Measurements from ENCODE around the gene GALNTL6.
"Not testable (repeated sequence)": the region's sequence is repeated elsewhere in the genome, so short reads cannot be mapped to it uniquely, and the experiment has no call there.

Gene GALNTL6

GRCh38 chr4:172727631-172728030, 914.4 kb downstream of the GALNTL6 start:
- DNase-seq = no peak

- not testable (repeated sequence) for DNase-seq
Measured at GRCh38 chr4:172733645-172734044, 920.4 kb downstream of the GALNTL6 start.

GRCh38 chr4:172734555-172734954, 921.4 kb downstream of the GALNTL6 start:
- DNase-seq = no peak

GRCh38 chr4:172736046-172736445, 922.8 kb downstream of the GALNTL6 start:
- DNase-seq = no peak

GRCh38 chr4:172740434-172740833, 927.2 kb downstream of the GALNTL6 start:
- DNase-seq = no peak

GRCh38 chr4:172750910-172751309, 937.7 kb downstream of the GALNTL6 start:
- no peak for DNase-seq

- no peak for DNase-seq
Measured at GRCh38 chr4:172751550-172751949, 938.3 kb downstream of the GALNTL6 start.

- no peak for DNase-seq
Measured at GRCh38 chr4:172758586-172759340, 945.6 kb downstream of the GALNTL6 start.

GRCh38 chr4:172760512-172760911, 947.3 kb downstream of the GALNTL6 start:
- DNase-seq = no peak

- no peak for DNase-seq
Measured at GRCh38 chr4:172762895-172763294, 949.7 kb downstream of the GALNTL6 start.

- no peak for DNase-seq
Measured at GRCh38 chr4:172770787-172771186, 957.6 kb downstream of the GALNTL6 start.

- no peak for DNase-seq
Measured at GRCh38 chr4:172772781-172773180, 959.6 kb downstream of the GALNTL6 start.

- DNase-seq = no peak
Measured at GRCh38 chr4:172776203-172776861, 963.1 kb downstream of the GALNTL6 start.

GRCh38 chr4:172777729-172778431, 964.7 kb downstream of the GALNTL6 start:
- no peak for DNase-seq

GRCh38 chr4:172778583-172778982, 965.4 kb downstream of the GALNTL6 start:
- no peak for DNase-seq

- no peak for DNase-seq
Measured at GRCh38 chr4:172780566-172781081, 967.4 kb downstream of the GALNTL6 start.

GRCh38 chr4:172785613-172786012, 972.4 kb downstream of the GALNTL6 start:
- no peak for DNase-seq

GRCh38 chr4:172786039-172786792, 973.0 kb downstream of the GALNTL6 start:
- DNase-seq = peak in 1 of 56 donors; percentile 3

- no peak for DNase-seq
Measured at GRCh38 chr4:172787111-172787510, 973.9 kb downstream of the GALNTL6 start.

- no peak for DNase-seq
Measured at GRCh38 chr4:172791841-172792240, 978.6 kb downstream of the GALNTL6 start.

GRCh38 chr4:172793565-172794306, 980.5 kb downstream of the GALNTL6 start:
- DNase-seq = no peak
